Stimulated activated CD4-positive, alpha-beta T cell treated with anti-CD3 and anti-CD28 coated beads, Interleukin-15, amount 100 ng/mL, for 1 hour (primary cell): ENCODE data around the gene FMNL2.

ENCODE experiments used
- DNase-seq, 2 donors: peaks; one replicate each; pipeline ENCODE4 v3.0.0-alpha.2; 2020; ENCODE audit warnings: low read depth in 1 of 2, low spot score in 1 of 2

The FMNL2 gene

DNA sequence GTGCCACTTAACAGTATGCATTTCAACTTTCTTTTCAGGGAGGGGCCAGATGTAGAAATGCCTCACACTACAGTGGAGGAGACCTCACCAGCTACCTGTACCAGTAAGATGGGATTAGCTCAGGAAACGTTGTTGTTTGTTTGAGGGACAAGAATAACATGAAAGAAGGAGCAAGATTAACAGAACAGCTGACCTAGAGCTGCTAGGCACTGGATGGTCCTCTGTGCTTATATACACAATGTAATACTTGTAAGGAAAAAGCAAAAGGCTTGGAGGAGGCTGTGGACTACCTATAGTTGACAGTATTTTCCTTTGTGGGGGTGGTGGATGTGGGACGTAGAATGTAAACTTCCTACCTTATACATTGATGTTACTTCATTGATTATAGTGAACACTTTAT, 154.4 kb downstream of the FMNL2 start:
- DNase-seq = no peak

GRCh38 chr2:152490686-152491455, 155.9 kb downstream of the FMNL2 start:
- no peak for DNase-seq

- no peak for DNase-seq
Observed at GRCh38 chr2:152492131-152492530, 157.2 kb downstream of the FMNL2 start.

DNA sequence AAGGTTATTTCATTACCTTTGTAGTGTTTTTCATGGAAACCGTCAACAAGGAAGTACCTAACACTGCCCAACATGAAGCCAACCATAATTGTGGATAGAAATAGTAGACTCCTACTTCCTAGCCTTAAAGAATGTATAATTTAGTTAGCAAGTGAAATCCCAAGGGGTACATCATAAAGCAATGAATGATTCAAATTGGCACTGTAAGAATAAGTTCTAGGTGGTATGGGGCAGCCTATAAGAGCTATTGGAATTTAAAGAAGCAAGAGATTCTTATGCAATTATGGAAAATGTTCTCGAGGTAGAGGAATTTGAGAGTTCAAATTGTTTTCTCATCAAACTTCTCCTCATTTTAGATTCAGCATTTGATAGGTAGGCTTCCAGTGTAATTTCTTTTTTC, 157.9 kb downstream of the FMNL2 start:
- DNase-seq = no peak

DNA sequence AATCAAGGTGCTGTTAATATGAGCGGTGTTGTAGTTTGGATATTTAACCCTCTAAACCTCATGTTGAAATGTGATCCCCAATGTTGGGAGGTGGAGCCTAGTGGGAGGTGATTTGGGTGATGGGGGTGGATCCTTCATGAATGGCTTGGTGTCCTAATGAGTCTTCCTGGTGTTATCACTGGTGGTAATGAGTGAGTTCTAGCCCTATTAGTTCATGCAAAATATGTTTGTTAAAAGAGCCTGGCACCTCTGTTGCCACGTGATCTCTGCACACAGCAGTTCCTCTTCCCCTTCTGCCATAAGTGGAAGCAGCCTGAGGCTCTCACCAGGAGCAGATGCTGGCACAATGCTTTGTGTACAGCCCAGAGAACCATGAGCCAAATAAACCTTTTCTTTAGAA, 158.4 kb downstream of the FMNL2 start:
- no peak for DNase-seq

DNA sequence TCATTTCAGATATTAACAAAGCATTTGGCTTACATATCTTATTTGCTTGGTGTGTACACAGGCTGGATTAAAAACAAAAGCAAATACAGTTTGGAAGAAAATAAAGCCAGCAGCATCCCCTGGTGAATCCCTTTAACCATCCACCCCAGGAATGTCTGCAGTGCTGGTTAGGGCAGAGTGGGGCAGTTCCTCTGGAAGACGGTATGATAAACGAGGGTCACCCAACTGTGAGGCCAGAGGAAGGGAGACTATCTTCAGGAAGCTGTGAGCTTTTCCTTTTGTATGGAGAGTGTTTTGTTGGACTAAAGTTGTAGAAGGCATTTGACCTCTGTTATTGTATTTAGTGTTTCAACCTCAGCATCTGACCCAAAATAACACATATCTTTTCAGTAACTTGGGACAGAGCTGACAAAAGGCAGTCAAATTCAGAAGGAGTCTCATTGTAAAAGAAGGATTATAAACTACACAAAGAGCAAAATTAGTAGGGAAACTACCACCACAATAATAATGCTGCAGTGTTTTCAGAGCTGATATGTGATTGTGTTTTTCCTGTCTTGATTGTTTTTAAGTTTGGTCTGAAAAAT, 159.1 kb downstream of the FMNL2 start:
- DNase-seq = no peak

- DNase-seq = no peak
Observed at GRCh38 chr2:152496371-152496770, 161.4 kb downstream of the FMNL2 start.

GRCh38 chr2:152497481-152498052, 162.6 kb downstream of the FMNL2 start:
- no peak for DNase-seq

DNA sequence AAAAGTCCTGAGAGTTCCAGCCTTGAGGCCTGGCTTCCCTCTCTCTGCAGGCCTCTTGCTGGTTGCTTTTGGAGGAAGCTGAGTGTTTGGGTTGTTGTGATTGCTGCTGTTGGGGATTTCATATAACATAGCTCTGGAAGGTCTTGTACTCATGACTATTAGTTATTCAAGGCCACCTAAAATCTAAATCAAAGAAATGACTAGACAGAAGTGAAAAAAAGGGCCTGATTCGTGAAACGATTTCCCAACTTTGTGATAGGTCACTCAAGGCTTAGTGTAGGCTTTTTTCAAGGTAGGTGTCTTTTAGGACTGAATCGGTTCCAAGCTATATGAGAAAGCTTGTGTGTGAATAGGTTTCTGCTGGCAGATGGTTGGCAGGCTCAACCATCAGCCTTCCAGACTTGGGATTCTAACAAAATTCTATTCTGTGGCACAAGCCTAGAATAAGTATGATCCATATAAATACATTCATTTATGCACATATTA, 164.4 kb downstream of the FMNL2 start:
- DNase-seq = no peak

DNA sequence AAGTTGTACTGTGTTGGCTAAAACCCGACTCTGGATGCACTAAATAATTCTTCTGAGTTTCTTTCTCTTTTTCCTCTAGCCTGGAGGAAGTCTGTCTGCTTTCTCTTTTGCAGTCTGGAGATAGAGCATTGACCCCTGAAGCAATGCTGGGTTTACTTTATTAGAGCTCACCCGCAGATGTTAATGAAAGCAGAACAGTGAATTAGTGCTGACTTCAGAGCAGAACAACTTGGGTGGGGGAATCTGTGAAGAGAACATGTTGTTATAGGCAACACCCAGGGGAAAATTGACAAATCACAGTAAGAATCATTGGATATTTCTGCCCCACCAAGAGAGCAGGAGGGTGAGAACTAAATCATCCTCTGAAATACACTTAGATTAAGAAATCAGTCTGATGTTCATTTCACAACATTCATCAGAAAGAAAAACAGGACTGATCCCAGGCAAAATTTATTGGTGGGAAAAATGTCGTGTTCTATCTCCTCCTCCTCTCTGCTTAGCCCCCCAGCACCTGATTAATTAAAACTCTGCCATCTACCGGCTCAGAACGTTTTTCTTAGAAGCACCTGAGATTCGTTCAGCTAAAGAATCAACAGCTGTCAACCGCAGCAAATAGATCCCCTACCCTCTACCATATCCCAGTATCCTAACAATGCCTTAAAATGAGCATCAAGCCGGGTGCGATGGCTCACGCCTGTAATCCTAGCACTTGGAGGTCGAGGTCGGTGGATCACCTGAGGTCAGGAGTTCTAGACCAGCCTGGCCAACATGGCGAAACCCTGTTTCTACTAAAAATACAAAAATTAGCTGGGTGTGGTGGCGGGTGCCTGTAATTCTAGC, 165.1 kb downstream of the FMNL2 start:
- no peak for DNase-seq

GRCh38 chr2:152500772-152501171, 165.8 kb downstream of the FMNL2 start:
- DNase-seq = no peak

GRCh38 chr2:152501666-152502065, 166.7 kb downstream of the FMNL2 start:
- no peak for DNase-seq

- DNase-seq = no peak
Observed at GRCh38 chr2:152504618-152505017, 169.6 kb downstream of the FMNL2 start.

GRCh38 chr2:152505495-152505906, 170.5 kb downstream of the FMNL2 start:
- DNase-seq = no peak

DNA sequence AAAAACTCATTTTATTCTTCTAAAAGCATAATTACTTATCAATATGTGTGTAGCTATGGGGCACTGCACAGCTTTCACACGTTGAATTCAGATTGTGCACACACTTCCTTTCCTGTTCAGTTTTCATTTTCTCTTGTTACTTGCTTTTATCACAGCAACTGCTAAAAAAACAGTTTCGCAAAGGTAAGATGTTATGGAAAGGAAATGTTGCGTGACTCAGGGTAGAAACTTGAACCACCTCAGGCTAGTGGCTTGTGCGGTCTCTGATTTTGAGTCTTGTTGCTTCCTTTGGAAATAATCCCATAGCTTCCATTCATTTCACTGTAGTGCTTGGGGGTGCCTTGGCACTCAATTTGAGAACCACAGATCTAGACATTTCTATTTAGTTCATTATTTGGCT, 171.9 kb downstream of the FMNL2 start:
- no peak for DNase-seq

GRCh38 chr2:152507907-152508306, 172.9 kb downstream of the FMNL2 start:
- DNase-seq = no peak

GRCh38 chr2:152508446-152508845, 173.5 kb downstream of the FMNL2 start:
- DNase-seq = no peak

DNA sequence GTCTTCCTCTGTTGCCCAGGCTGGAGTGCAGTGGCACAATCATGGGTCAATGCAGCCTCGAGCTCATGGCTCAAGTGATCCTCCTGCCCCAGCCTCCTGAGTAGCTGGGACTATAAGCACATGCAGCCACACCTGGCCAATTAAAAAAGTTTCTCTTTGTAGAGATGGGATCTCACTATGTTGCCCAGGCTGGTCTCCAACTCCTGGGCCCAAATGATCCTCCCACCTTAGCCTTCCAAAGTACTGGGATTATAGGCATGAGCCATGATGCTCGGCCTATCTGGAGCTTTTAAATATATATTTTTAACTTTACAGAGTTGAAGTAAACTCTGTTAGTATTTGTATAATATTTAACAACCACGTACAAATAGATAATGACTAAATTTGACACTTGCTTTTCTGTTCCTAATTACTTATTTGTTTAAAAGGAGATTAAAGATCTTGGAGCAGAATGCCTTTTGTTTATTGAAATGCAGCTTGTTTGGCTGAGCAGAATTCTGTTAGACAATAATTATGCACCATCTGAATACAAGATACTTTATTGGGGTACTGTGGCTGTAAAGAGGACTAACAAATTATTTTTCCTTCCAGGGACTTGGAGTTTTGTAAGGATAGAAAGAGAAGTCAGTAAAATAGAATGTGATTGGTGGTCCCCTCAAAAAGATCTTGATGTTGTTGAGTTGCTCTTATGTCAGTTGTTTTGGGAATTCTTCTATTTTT, 175.0 kb downstream of the FMNL2 start:
- no peak for DNase-seq

- DNase-seq = no peak
Observed at GRCh38 chr2:152510621-152511020, 175.6 kb downstream of the FMNL2 start.

GRCh38 chr2:152511981-152512380, 177.0 kb downstream of the FMNL2 start:
- no peak for DNase-seq

GRCh38 chr2:152513029-152513428, 178.1 kb downstream of the FMNL2 start:
- no peak for DNase-seq
